ENCODE results near the gene RAPGEF3. TPM values are rescaled to one million over a fixed set of nuclear protein-coding genes. Genes with fewer than 3 reads are reported as not detected.
A peak's percentile ranks its signal among the peaks of the same experiment; 100 is the strongest.

RAPGEF3 gene
- total and polyA plus RNA-seq, 2 donors (not counting 1 experiment from before 2014, with no cell fraction given) = 1.8 to 5.2 TPM

DNA sequence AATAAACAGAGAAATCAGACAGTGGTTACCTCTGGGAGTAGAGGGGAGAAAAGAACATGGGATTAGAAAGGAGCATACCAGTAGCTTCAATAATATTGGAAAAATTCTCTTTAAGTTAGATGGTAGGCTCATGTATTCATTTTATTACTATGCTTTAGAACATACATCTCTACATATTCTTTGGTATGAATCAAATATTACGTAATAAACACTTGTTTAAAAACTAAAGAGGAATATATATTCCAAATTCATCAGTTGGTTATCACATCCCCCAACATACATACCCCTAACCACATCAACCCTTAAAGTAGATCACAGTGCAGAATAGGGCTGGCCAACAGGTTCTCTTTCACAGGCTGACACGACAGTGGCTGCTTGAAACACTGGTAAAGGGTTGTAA, 58.4 kb downstream of the RAPGEF3 start:
- intact Hi-C loops (cut with micrococcal nuclease) = loop anchor here (10.0 kb wide), 2 partner anchors 485 to 505 kb away; partner anchors contain the start of gene CCDC184
- no peak for ATAC-seq (ENCODE audit: low read depth)
- H3K36me3 ChIP-seq (replicated peaks in 1 of 2; ENCODE audit: control extremely low read depth in 1 of 2, control insufficient read depth in 1 of 2, extremely low read depth in 1 of 2, insufficient read depth in 2 of 2, low read length in 1 of 2) = peaks cover 0 to 23% of the 10 kb centered on the region in 2 experiments
- POLR2A ChIA-PET = no interaction called here
- peak overlapping the region in 1 of 2 donors; percentile 31 for H3K27ac ChIP-seq (ENCODE audit: low read length in 2 of 2)
- H3K27me3 ChIP-seq (replicated peaks in 1 of 4; ENCODE audit: control extremely low read depth in 1 of 4, control insufficient read depth in 3 of 4, insufficient read depth in 4 of 4, low read length in 3 of 4) = no peaks in the 10 kb centered on the region
- Mint-ChIP-seq H3K27me3 (no peaks in the 10 kb centered on the region), H3K27ac (peak overlapping the region; percentile 34), H3K4me1 (peaks cover 59% of the 10 kb centered on the region), H3K4me3 (no peak overlapping the region), H3K9me3 (ENCODE audit: insufficient read depth) (no peaks in the 10 kb centered on the region)
- H4K20me1 ChIP-seq (ENCODE audit: control insufficient read depth, insufficient read depth, low read length, poor library complexity, severe bottlenecking) = peaks cover 13% of the 10 kb centered on the region
- H3K9ac ChIP-seq (ENCODE audit: low read length) = no peak overlapping the region
- H2AFZ ChIP-seq (ENCODE audit: insufficient read depth, low read depth, low read length, poor library complexity, severe bottlenecking) = no peak overlapping the region
- H3K4me3 ChIP-seq (ENCODE audit: control extremely low read depth in 1 of 5, extremely low read depth in 1 of 5, insufficient read depth in 1 of 5, low read depth in 2 of 5, low read length in 4 of 5) = no peak overlapping the region
- H3K9me3 ChIP-seq (ENCODE audit: control extremely low read depth in 1 of 3, control insufficient read depth in 2 of 3, insufficient read depth in 1 of 3, low read length in 2 of 3) = no peaks in the 10 kb centered on the region
- no peak overlapping the region for H3K4me2 ChIP-seq (replicated peaks; ENCODE audit: low read depth, low read length, poor library complexity, severe bottlenecking)
- peaks cover 37% of the 10 kb centered on the region in 2 donors for H3K4me1 ChIP-seq (ENCODE audit: control insufficient read depth in 2 of 2, insufficient read depth in 2 of 2, low read length in 2 of 2)
- CTCF ChIA-PET = no interaction called here
- peaks cover 38% of the 10 kb centered on the region for H3K79me2 ChIP-seq (ENCODE audit: control insufficient read depth, insufficient read depth, low read length)
- no peak for DNase-seq
- no CpG with 5 or more reads among the region's 2 CpGs for WGBS (ENCODE audit: insufficient coverage)
- TF ChIP-seq, protein P1, sequence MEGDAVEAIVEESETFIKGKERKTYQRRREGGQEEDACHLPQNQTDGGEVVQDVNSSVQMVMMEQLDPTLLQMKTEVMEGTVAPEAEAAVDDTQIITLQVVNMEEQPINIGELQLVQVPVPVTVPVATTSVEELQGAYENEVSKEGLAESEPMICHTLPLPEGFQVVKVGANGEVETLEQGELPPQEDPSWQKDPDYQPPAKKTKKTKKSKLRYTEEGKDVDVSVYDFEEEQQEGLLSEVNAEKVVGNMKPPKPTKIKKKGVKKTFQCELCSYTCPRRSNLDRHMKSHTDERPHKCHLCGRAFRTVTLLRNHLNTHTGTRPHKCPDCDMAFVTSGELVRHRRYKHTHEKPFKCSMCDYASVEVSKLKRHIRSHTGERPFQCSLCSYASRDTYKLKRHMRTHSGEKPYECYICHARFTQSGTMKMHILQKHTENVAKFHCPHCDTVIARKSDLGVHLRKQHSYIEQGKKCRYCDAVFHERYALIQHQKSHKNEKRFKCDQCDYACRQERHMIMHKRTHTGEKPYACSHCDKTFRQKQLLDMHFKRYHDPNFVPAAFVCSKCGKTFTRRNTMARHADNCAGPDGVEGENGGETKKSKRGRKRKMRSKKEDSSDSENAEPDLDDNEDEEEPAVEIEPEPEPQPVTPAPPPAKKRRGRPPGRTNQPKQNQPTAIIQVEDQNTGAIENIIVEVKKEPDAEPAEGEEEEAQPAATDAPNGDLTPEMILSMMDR (IDR thresholded peaks at IDR 0.05) = no peak
- TF ChIP-seq EZH2 (IDR thresholded peaks at IDR 0.05; ENCODE audit: borderline replicate concordance, insufficient read depth, low read depth, low read length, poor library complexity, severe bottlenecking) = no peak

DNA sequence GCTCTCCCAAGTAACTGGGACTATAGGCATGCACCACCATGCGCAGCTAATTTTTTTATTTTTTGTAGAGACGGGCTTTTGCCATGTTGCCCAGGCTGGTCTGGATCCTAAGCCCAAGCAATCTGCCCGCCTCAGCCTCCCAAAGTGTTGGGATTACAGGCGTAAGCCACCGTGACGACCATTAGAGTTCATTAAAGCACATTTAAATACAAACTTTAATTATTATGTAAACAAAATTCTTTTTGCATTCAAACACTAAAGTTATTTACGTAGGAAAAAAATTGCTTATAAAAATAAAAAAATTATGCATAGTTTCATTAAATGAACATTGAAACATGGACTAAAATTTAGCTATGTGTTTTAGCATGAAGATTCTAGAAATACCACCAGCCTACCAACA, 60.0 kb downstream of the RAPGEF3 start:
- Histone ChIP-seq H3K9me3 (ENCODE audit: control extremely low read depth in 1 of 3, control insufficient read depth in 2 of 3, insufficient read depth in 1 of 3, low read length in 2 of 3) (no peaks in the 10 kb centered on the region), H3K4me3 (ENCODE audit: control extremely low read depth in 1 of 5, extremely low read depth in 1 of 5, insufficient read depth in 1 of 5, low read depth in 2 of 5, low read length in 4 of 5) (no peak overlapping the region), H3K4me2 (replicated peaks; ENCODE audit: low read depth, low read length, poor library complexity, severe bottlenecking) (peak overlapping the region; percentile 67), H4K20me1 (ENCODE audit: control insufficient read depth, insufficient read depth, low read length, poor library complexity, severe bottlenecking) (no peaks in the 10 kb centered on the region), H3K27ac (ENCODE audit: low read length in 2 of 2) (peak overlapping the region in 1 of 2 donors; percentile 41), H2AFZ (ENCODE audit: insufficient read depth, low read depth, low read length, poor library complexity, severe bottlenecking) (no peak overlapping the region), H3K9ac (ENCODE audit: low read length) (no peak overlapping the region), H3K79me2 (ENCODE audit: control insufficient read depth, insufficient read depth, low read length) (peaks cover 35% of the 10 kb centered on the region), H3K4me1 (ENCODE audit: control insufficient read depth in 2 of 2, insufficient read depth in 2 of 2, low read length in 2 of 2) (peaks cover 22 to 25% of the 10 kb centered on the region in 2 donors), H3K27me3 (replicated peaks in 1 of 4; ENCODE audit: control extremely low read depth in 1 of 4, control insufficient read depth in 3 of 4, insufficient read depth in 4 of 4, low read length in 3 of 4) (no peaks in the 10 kb centered on the region), H3K36me3 (replicated peaks in 1 of 2; ENCODE audit: control extremely low read depth in 1 of 2, control insufficient read depth in 1 of 2, extremely low read depth in 1 of 2, insufficient read depth in 2 of 2, low read length in 1 of 2) (peaks cover 3 to 31% of the 10 kb centered on the region in 2 experiments)
- TF ChIP-seq, protein P1 (IDR thresholded peaks at IDR 0.05) = no peak
- TF ChIP-seq EZH2 (IDR thresholded peaks at IDR 0.05; ENCODE audit: borderline replicate concordance, insufficient read depth, low read depth, low read length, poor library complexity, severe bottlenecking) = no peak
- H3K4me1 Mint-ChIP-seq = peaks cover 50% of the 10 kb centered on the region
- ChIA-PET CTCF (interaction anchor here (0.6 to 3.1 kb wide), 9 partner anchors 9 to 139 kb away, joined by 3 to 19 read pairs (median 5); no protein-coding TSS in a partner anchor), POLR2A (no interaction called here)
- DNase-seq = no peak
- 95% methylated on average over 3 of the region's 7 CpGs for WGBS (ENCODE audit: insufficient coverage)
- no peaks in the 10 kb centered on the region for H3K27me3 Mint-ChIP-seq
- ATAC-seq (ENCODE audit: low read depth) = no peak
- H3K4me3 Mint-ChIP-seq = no peak overlapping the region
- intact Hi-C loops (cut with micrococcal nuclease) = no loop called here
- H3K27ac Mint-ChIP-seq = peak overlapping the region; percentile 46
- H3K9me3 Mint-ChIP-seq (ENCODE audit: insufficient read depth) = no peaks in the 10 kb centered on the region
